ENCODE results near the gene GUCY1B1. TPM values are rescaled to one million over a fixed set of nuclear protein-coding genes. Genes with fewer than 3 reads are reported as not detected.

The GUCY1B1 gene
- total RNA-seq, 1 donor from 2014 or later: 2.2 TPM

DNA sequence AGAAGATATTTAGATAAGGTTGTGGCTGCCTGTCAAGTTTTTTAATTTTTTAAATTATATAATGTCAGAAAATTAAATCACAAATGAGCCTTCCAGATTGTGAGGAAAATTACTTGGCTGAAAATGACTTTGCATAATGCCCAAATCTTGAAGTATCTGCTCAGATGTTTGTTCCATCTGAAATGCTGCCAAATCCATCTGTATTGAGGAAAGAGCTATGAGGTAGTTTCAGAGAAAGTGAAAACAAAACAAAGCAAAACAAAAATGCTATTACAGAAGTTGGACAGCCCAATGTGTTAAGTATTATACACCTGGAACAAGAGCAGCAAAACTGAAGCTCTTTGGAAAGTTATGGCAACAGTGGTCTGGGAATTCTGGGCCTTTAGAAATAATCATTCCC lies 23.3 kb upstream of the GUCY1B1 start:
- TF ChIP-seq, protein P1, sequence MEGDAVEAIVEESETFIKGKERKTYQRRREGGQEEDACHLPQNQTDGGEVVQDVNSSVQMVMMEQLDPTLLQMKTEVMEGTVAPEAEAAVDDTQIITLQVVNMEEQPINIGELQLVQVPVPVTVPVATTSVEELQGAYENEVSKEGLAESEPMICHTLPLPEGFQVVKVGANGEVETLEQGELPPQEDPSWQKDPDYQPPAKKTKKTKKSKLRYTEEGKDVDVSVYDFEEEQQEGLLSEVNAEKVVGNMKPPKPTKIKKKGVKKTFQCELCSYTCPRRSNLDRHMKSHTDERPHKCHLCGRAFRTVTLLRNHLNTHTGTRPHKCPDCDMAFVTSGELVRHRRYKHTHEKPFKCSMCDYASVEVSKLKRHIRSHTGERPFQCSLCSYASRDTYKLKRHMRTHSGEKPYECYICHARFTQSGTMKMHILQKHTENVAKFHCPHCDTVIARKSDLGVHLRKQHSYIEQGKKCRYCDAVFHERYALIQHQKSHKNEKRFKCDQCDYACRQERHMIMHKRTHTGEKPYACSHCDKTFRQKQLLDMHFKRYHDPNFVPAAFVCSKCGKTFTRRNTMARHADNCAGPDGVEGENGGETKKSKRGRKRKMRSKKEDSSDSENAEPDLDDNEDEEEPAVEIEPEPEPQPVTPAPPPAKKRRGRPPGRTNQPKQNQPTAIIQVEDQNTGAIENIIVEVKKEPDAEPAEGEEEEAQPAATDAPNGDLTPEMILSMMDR (IDR thresholded peaks at IDR 0.05; ENCODE audit: partially characterized antibody, unreplicated experiment): no peak
- peaks cover 4% of the 10 kb centered on the region for H3K4me1 Mint-ChIP-seq (ENCODE audit: low read depth, unreplicated experiment)
- no peak for DNase-seq
- no peak overlapping the region for H3K4me3 Mint-ChIP-seq (ENCODE audit: unreplicated experiment)
- H3K27me3 Mint-ChIP-seq (ENCODE audit: unreplicated experiment): no peaks in the 10 kb centered on the region
- no peak overlapping the region for H3K27ac Mint-ChIP-seq (ENCODE audit: unreplicated experiment)
- H3K9me3 Mint-ChIP-seq (ENCODE audit: unreplicated experiment): no peaks in the 10 kb centered on the region
- H3K36me3 Mint-ChIP-seq (ENCODE audit: unreplicated experiment): no peaks in the 10 kb centered on the region

DNA sequence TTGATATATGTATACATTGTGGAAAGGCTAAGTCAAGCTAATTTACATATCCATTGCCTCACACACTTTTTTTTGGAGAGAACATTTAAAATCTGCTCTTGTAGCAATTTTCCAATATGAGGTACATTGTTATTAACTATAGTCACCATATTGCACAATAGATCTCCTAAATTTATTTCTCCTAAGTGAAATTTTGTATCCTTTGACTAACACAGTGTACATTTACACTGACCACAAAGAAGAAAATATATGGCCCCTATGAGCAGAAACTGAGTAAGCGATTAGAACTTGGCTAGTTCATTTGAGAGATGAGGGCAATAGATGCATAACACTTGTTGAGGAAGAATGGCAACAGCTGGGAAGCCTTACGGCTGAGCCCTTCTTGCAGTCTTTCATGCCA lies 20.3 kb upstream of the GUCY1B1 start:
- H3K27ac Mint-ChIP-seq (ENCODE audit: unreplicated experiment): no peak overlapping the region
- no peaks in the 10 kb centered on the region for H3K9me3 Mint-ChIP-seq (ENCODE audit: unreplicated experiment)
- no peak for DNase-seq
- no peaks in the 10 kb centered on the region for H3K36me3 Mint-ChIP-seq (ENCODE audit: unreplicated experiment)
- no peaks in the 10 kb centered on the region for H3K27me3 Mint-ChIP-seq (ENCODE audit: unreplicated experiment)
- H3K4me3 Mint-ChIP-seq (ENCODE audit: unreplicated experiment): no peak overlapping the region
- peaks cover 4% of the 10 kb centered on the region for H3K4me1 Mint-ChIP-seq (ENCODE audit: low read depth, unreplicated experiment)
- TF ChIP-seq, protein P1 (IDR thresholded peaks at IDR 0.05; ENCODE audit: partially characterized antibody, unreplicated experiment): no peak

DNA sequence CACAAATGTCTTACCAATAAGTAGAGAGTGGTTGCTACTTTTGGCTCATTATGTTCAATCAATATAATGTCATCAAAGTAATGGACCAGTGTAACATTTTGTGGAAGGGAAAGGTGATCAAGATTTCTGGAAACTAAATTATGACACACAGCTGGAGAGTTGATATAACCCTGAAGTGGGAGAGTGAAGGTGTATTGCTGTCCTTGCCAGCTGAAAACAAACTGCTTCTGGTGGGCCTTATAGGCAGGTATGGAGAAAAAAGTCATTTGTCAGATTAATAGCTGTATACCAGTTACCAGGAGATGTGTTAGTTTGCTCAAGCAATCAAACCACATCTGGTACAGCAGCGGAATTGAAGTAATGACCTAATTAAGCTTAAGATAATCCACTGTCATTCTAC lies 17.3 kb upstream of the GUCY1B1 start:
- H3K4me3 Mint-ChIP-seq (ENCODE audit: unreplicated experiment): no peak overlapping the region
- DNase-seq: no peak
- no peaks in the 10 kb centered on the region for H3K9me3 Mint-ChIP-seq (ENCODE audit: unreplicated experiment)
- no peaks in the 10 kb centered on the region for H3K4me1 Mint-ChIP-seq (ENCODE audit: low read depth, unreplicated experiment)
- no peak overlapping the region for H3K27ac Mint-ChIP-seq (ENCODE audit: unreplicated experiment)
- H3K36me3 Mint-ChIP-seq (ENCODE audit: unreplicated experiment): no peaks in the 10 kb centered on the region
- TF ChIP-seq, protein P1 (IDR thresholded peaks at IDR 0.05; ENCODE audit: partially characterized antibody, unreplicated experiment): no peak
- no peaks in the 10 kb centered on the region for H3K27me3 Mint-ChIP-seq (ENCODE audit: unreplicated experiment)

DNA sequence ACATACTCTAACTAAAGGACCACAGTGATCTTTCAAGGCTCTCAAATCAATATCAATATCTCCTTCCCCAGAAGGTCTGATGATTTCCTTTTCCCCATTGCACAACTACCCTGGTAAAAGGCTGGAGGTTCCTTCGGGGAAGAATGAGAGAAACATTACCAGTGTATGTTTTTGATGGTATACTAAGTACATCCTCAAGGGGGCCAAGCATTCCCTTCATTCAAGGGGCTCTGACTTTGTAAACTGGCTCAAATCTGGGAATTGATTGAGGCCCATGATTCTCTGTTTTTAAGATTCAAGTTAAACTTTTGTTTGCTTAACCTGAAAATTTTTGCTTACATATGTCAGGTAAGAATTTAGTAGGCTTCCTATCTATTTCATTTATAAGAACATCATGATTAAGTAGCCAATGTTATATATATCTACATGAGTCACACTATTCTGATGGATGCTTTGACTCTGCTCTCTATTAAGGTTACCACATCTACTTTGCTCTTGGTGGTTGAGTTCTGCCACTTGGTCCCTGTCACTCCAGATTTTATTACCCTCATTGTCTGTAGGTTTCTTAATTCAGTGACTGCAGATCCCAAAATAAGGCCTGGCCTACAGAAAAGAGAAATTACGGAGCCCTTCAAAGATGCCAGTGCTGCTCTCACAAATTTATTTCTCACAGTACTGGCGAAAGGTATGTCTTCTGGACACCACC lies 16.4 kb upstream of the GUCY1B1 start:
- no peak for DNase-seq
- TF ChIP-seq, protein P1 (IDR thresholded peaks at IDR 0.05; ENCODE audit: partially characterized antibody, unreplicated experiment): peak; percentile 39
- no peak overlapping the region for H3K27ac Mint-ChIP-seq (ENCODE audit: unreplicated experiment)
- no peaks in the 10 kb centered on the region for H3K9me3 Mint-ChIP-seq (ENCODE audit: unreplicated experiment)
- H3K4me1 Mint-ChIP-seq (ENCODE audit: low read depth, unreplicated experiment): no peaks in the 10 kb centered on the region
- no peak overlapping the region for H3K4me3 Mint-ChIP-seq (ENCODE audit: unreplicated experiment)
- H3K27me3 Mint-ChIP-seq (ENCODE audit: unreplicated experiment): no peaks in the 10 kb centered on the region
- H3K36me3 Mint-ChIP-seq (ENCODE audit: unreplicated experiment): no peaks in the 10 kb centered on the region

DNA sequence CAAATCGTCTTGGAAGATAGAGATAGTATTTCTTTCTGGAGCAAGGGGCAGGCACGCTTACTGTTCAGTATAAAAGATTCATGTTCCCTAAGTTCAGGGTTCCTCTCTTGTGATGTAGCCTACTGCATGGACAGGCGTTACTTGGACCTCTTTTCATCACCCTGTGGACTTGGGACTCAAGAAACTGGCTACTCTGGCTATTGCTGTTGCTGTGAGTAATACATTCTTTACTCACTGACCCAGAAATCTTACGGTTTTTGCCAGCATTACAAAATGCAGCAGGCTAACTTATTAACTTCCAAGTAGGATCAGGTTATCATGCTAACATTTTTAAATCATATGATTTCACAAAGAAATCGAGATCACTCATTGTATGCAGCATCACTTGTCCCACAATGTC lies 12.8 kb upstream of the GUCY1B1 start:
- no peaks in the 10 kb centered on the region for H3K36me3 Mint-ChIP-seq (ENCODE audit: unreplicated experiment)
- H3K9me3 Mint-ChIP-seq (ENCODE audit: unreplicated experiment): no peaks in the 10 kb centered on the region
- no peak for DNase-seq
- no peaks in the 10 kb centered on the region for H3K27me3 Mint-ChIP-seq (ENCODE audit: unreplicated experiment)
- no peak overlapping the region for H3K4me3 Mint-ChIP-seq (ENCODE audit: unreplicated experiment)
- H3K27ac Mint-ChIP-seq (ENCODE audit: unreplicated experiment): no peak overlapping the region
- H3K4me1 Mint-ChIP-seq (ENCODE audit: low read depth, unreplicated experiment): no peaks in the 10 kb centered on the region
- TF ChIP-seq, protein P1 (IDR thresholded peaks at IDR 0.05; ENCODE audit: partially characterized antibody, unreplicated experiment): no peak

All from glutamatergic neuron (in vitro differentiated cells).